GM19023 (cell line): ENCODE data around the gene TCF20.

Experiments used
- ATAC-seq: cut with Tn5 transposase; IDR thresholded peaks from one replicate; pipeline ENCODE4 v1.9.1; 2021; ENCODE audit warnings: mild to moderate bottlenecking, moderate library complexity; ENCODE audit not compliant: unreplicated experiment

The TCF20 gene

DNA sequence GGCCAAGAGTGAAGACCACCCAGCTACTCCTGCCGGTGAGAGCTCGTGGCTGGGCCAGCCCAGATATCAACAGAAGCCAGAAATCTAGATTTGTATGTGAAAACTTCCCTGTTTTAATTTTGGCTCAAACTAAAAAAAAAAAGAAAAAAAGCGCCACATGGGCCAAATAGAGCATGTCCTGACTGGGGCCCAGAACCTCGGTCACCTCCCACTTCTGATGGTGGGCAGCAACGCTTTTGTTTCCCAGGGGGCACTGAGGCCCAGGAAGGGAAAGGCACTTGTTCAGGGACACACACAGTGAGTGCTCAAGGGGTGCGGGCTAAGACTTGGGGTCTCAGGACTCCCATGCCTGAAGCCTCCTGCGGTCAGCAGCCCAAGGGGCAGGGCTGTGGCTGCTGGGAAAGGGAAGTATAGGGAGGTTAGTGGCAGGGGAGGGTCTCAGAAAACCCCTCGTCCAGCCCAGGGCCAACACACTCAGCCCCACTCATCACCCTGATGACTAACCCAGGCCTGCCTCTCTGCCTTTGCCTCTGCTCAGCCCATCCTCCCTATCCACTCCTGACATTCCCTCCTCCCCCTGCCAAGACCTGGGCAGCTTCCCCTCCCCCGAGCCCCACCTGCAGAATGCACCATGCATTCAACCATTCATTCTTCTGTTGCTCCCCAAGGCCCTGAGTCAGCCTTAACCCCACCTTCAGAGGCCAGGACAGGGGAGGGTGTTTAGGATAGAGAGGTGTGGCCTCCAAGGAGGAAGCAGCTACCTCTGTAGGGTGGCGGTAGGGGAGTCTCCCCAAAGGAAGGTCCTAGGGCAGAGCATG is 30.0 kb upstream of the TCF20 start:
- no peak for ATAC-seq

- no peak for ATAC-seq
Observed at GRCh38 chr22:42299586-42300258, 29.3 kb upstream of the TCF20 start.

DNA sequence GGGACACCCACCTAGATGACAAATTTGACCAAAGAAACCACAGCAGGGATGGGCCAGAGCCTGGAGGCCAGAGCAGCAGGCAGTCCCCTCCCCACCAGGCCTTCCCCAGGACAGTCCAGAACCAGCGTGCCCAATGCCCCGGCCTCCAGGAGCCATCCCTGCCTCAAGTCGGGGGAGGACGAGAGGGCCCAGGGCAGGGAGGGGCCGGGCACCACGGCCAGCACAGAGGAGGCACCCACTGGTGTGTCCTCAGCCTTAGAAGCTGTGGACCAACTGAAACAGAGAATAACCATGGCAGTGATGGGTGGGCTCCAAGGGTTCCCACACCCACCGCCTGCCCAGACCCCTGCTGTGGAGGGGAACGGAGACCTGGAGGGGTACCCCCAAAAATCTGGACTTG is 28.3 kb upstream of the TCF20 start:
- no peak for ATAC-seq

- ATAC-seq: no peak
Observed at GRCh38 chr22:42297778-42298177, 27.3 kb upstream of the TCF20 start.

DNA sequence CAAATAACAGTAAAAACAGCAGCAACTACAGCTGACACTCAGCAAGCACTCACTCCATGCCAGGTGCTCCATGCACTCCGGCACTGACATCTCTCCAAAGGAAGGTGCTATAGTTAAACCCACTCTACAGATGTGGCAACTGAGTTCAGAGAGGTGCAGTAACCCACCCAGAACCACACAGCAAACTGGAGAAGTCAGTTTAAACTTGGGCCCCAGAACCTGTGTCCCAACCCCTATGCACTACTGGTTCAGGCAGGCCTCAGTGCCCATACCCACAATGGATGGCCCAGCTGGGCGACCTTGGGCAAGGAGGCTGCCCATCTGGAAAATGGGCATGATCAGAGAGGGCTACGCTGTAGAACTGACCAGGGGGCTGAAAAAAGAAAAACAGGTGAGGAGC is 26.4 kb upstream of the TCF20 start:
- no peak for ATAC-seq

GRCh38 chr22:42296381-42296853 is 26.0 kb upstream of the TCF20 start:
- ATAC-seq: no peak

GRCh38 chr22:42294034-42294985 is 23.9 kb upstream of the TCF20 start:
- no peak for ATAC-seq

DNA sequence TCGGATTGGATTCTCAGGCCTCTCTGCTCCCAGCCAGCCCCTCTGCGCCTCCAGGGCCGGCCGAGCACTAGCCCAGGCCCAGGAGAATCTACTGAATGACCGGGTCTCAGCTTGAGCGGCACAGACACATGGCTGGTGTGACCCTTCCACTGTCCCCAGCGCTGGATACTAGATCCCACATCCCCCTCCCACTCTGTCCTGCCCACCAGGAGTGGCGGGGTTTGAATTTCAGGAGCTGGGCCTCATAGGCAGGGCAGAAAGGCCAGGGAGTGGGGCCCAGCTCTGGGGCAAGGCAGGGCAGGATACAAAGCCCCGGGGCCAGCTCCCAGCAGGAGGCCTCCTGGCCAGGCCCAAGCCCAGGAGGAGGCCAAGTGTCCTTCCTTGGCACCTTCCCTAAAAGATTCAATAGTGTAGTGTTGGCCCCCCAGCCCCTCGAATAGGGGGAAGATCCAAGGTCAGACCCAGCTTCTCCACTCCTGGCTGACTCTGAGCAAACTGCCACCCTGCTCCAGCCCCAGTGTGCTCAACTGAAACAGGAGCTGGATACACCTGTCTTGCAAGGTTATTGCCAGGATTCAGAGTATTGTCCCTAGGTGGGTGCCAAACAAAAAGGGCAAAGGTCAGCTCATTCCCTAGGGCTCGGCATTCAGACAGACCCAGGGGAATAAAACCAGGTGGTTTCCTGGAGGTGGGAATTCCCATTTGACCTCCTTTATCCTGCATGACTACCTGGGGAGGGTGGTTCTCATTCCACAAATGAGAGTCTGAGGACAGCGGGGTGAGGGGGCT is 22.5 kb upstream of the TCF20 start:
- no peak for ATAC-seq

- no peak for ATAC-seq
Observed at GRCh38 chr22:42291287-42291686, 20.8 kb upstream of the TCF20 start.

- no peak for ATAC-seq
Observed at GRCh38 chr22:42289671-42290541, 19.5 kb upstream of the TCF20 start.

DNA sequence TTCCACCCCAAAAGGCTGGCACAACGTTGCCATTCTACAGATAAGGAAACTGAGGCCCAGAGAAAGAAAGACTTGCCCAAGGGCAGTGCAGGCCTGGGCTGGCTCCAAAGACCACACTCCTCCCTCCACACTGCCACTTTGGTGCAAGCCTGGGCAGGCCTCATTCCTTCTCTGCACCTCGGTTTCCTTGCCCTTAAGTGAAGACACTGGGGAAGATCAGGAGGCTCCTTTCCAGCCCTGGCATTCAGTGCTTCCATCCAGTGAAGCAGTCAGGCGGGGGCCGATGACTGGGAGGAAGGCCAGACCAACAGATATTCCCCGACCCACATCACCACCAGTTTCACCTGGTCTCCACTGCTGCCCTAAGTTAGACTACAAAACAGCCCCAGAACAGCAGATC is 18.3 kb upstream of the TCF20 start:
- ATAC-seq: no peak

GRCh38 chr22:42287174-42287890 is 16.9 kb upstream of the TCF20 start:
- ATAC-seq: no peak

DNA sequence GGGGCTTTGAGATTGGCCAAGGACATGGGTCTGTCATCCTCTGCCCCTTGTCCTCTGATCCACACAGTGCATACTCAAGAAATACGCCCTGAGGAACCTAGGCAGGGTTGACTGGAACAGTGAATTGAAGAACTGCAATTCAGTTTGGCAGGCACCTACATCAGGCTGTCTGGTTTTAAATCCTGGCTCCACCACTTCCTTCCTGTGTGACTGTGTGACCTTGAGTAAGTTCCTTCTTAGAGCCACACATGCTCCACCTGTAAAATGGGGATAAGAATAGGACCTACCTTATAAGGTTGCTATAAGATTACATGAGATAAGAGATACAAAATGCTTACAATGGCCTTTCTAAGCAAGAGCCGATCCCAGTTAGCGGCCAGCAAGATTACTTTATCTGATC is 15.8 kb upstream of the TCF20 start:
- no peak for ATAC-seq

DNA sequence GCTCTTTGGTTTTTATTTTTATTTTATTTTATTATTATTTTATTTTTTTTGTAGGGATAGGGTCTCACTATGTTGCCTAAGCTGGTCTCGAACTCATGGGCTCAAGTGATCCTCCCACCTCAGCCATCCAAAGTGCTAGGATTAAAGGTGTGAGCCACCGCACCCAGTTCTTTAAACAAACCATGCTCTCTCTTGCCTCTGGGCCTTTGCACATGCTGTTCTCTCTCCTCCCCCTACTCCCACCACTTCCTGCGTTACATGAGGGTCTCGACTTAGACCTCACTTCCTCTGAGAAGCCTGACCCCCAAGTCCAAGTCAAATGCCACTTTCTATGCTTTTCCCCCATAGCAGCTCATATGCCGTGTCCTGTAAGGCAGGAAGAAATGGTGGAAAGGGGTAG is 15.2 kb upstream of the TCF20 start:
- ATAC-seq: no peak

GRCh38 chr22:42284643-42285181 is 14.3 kb upstream of the TCF20 start:
- no peak for ATAC-seq

DNA sequence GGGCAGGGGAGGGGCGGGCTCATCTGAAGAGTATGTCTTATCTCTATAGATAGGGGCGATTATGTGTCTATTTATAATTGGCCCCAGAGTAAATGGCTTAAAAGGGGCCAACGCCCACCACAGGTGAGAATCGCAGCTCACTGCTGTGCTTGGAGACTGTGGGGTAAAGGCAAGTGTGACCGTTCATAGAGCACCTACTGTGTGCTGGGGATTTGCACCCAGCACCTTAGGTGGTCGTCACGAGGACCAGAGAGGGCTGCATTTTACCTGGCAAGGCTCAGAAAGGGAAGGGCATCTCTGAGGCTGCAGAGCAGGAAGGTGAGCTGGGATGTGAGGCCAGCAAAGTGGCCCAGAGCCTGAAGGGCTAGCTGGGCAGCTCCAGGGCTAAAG is 13.7 kb upstream of the TCF20 start:
- ATAC-seq: no peak

GRCh38 chr22:42283278-42284201 is 13.1 kb upstream of the TCF20 start:
- ATAC-seq: no peak

DNA sequence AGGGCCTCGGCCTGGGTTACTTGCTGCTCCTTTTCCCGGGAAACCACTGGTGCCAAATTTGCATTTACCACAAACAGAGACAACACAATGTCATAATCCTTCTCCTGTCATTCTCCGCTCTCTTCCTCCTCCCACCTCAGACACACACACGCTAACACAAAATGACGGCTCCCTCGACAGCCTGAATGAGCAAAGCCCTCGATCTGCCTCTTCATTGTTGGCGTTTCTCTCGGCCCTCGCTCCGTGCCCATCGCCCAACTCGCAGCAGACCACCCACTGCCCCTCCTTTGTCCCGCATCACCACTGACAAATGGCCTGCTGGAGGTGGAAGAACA is 12.5 kb upstream of the TCF20 start:
- ATAC-seq: no peak
